Measurements from ENCODE around the gene RFX3. TPM values are rescaled to one million over a fixed set of nuclear protein-coding genes. Genes with fewer than 3 reads are reported as not detected.

RFX3 gene
- total RNA-seq, 1 experiment from 2014 or later: 9.9 TPM

DNA sequence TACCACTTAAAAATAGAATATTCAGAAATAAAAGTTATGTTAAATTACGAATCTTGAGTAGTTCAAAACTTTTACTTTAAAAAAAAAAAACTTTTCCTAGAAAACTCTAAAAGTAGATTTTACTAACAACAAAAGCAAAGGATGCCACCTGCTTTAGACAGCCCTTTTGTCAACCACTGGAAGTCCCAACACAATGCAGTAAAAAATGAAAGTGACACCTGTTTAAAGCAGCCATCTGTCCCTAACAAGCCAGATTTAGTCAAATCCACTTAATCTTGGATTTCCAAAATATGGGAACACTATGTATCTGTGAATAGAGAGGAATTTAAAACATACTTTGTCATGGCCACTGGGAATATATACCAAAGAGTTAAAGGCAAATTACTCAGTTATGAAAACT lies 3.8 kb downstream of the RFX3 start:
- Histone ChIP-seq H2BK5ac (ENCODE audit: insufficient read length, low read length) (no peak overlapping the region), H3K27ac (ENCODE audit: insufficient read length, low read depth, low read length) (no peak overlapping the region), H2AFZ (ENCODE audit: low read length) (no peak overlapping the region), H3K23me2 (ENCODE audit: insufficient read length, low read depth, low read length, poor library complexity, severe bottlenecking) (peaks cover 8% of the 10 kb centered on the region), H2AK5ac (ENCODE audit: insufficient read length, low read length) (no peak overlapping the region), H3K27me3 (ENCODE audit: insufficient read depth, low read length) (no peaks in the 10 kb centered on the region), H4K91ac (ENCODE audit: insufficient read length, low read depth, low read length) (no peak overlapping the region), H3K4me2 (ENCODE audit: insufficient read depth, insufficient read length, low read length) (no peak overlapping the region), H3K9ac (ENCODE audit: extremely low read depth, insufficient read length, low read length) (no peak overlapping the region), H3K9me3 (ENCODE audit: control insufficient read depth, low read depth, low read length) (no peaks in the 10 kb centered on the region), H4K8ac (replicated peaks; ENCODE audit: insufficient read length, low read depth, low read length) (no peak overlapping the region), H3K79me1 (ENCODE audit: insufficient read depth, low read depth, low read length, poor library complexity, severe bottlenecking) (no peaks in the 10 kb centered on the region), H2BK20ac (ENCODE audit: low read depth, low read length, poor library complexity, severe bottlenecking) (no peak overlapping the region), H4K5ac (ENCODE audit: insufficient read length, low read depth, low read length) (no peak overlapping the region), H3K4ac (ENCODE audit: low read depth, low read length) (no peak overlapping the region), H3K14ac (ENCODE audit: insufficient read depth, low read length) (no peak overlapping the region), H2BK12ac (ENCODE audit: insufficient read length, low read depth, low read length) (no peak overlapping the region), H2BK120ac (ENCODE audit: low read depth, low read length, poor library complexity, severe bottlenecking) (no peak overlapping the region), H3K23ac (ENCODE audit: insufficient read length, low read depth, low read length) (no peak overlapping the region), H3T11ph (ENCODE audit: low read length) (no peak overlapping the region), H2BK15ac (ENCODE audit: low read depth, low read length) (no peak overlapping the region), H3K18ac (ENCODE audit: insufficient read length, low read depth, low read length) (no peak overlapping the region), H3K79me2 (ENCODE audit: insufficient read depth, low read length) (peaks cover 6% of the 10 kb centered on the region; the same call in 1 of the 2 replicates), H4K20me1 (ENCODE audit: control insufficient read depth, insufficient read depth, insufficient read length) (no peaks in the 10 kb centered on the region), H3K4me1 (ENCODE audit: insufficient read depth, low read length) (no peaks in the 10 kb centered on the region), H3K56ac (ENCODE audit: insufficient read length, low read depth, low read length) (no peak overlapping the region)
- peaks cover 18 to 31% of the 10 kb centered on the region in 2 experiments for H3K4me1 Mint-ChIP-seq
- peaks cover 2% of the 10 kb centered on the region; the same call in 1 of the 2 replicates for H3K27me3 Mint-ChIP-seq (ENCODE audit: low read depth)
- H3K27ac Mint-ChIP-seq: no peak overlapping the region
- no peak for DNase-seq
- no peak overlapping the region for H3K4me3 Mint-ChIP-seq
- TF ChIP-seq, protein P1, sequence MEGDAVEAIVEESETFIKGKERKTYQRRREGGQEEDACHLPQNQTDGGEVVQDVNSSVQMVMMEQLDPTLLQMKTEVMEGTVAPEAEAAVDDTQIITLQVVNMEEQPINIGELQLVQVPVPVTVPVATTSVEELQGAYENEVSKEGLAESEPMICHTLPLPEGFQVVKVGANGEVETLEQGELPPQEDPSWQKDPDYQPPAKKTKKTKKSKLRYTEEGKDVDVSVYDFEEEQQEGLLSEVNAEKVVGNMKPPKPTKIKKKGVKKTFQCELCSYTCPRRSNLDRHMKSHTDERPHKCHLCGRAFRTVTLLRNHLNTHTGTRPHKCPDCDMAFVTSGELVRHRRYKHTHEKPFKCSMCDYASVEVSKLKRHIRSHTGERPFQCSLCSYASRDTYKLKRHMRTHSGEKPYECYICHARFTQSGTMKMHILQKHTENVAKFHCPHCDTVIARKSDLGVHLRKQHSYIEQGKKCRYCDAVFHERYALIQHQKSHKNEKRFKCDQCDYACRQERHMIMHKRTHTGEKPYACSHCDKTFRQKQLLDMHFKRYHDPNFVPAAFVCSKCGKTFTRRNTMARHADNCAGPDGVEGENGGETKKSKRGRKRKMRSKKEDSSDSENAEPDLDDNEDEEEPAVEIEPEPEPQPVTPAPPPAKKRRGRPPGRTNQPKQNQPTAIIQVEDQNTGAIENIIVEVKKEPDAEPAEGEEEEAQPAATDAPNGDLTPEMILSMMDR (conservative IDR thresholded peaks at IDR 0.05): no peak
- no peaks in the 10 kb centered on the region; a peak in 1 of 7 replicates for H3K36me3 Mint-ChIP-seq (ENCODE audit: insufficient read depth in 1 of 3, low read depth in 3 of 3)
- H3K9me3 Mint-ChIP-seq: no peaks in the 10 kb centered on the region
- no CpG with 5 or more reads among the region's 1 CpG for WGBS (ENCODE audit: extremely low coverage, insufficient read length, low lambda C conversion rate)

All from H9 (cell line).